Fibroblast of the aortic adventitia (primary cell): ENCODE data around the gene SHOC1. TPM values are rescaled to one million over a fixed set of nuclear protein-coding genes. Genes with fewer than 3 reads are reported as not detected.
"Not testable (repeated sequence)": the region's sequence is repeated elsewhere in the genome, so short reads cannot be mapped to it uniquely, and the experiment has no call there.

Source experiments
- DNase-seq: peaks from one replicate; pipeline ENCODE4 v3.0.0-alpha.2; 2010; ENCODE audit warnings: low read depth
- H3K4me3 ChIP-seq: 2 replicates; pipeline ENCODE4 v1.5.1; 2011; ENCODE audit warnings: low read depth, mild to moderate bottlenecking, control low read depth, low read length, moderate library complexity
- total RNA-seq: library from RNA; depleted of rRNA; stranded (reverse); fragments of >200 nt; gene quantifications from 2 replicates; pipeline ENCODE4 v1.2.3, GENCODE V29; 2012; ENCODE audit warnings: low replicate concordance
- TF ChIP-seq, protein P1 (sequence below): IDR thresholded peaks from 2 replicates; pipeline ENCODE4 v1.5.1; 2011; ENCODE audit warnings: mild to moderate bottlenecking, low read length, control low read depth, inconsistent platforms; ENCODE audit not compliant: insufficient read depth

The SHOC1 gene
- total RNA-seq, 1 donor, result 0.09 TPM

DNA sequence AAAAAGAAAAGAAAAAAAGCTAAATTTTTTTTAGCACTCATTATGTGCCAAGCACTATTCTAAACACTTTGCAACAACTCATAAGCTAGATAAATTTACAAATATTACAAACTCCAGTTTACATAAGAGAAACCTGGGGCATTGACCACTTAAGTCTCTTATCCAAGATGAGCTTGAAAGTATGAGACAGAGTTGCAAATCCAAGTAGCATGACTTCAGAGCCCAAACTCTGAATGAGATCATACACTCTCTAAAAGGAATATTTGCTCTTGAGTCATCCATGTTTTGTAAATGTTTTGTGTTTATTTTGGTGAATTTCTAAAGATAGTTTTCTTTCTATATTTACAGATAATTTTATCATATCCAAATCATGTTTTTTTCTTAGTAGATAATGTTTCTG lies 4.0 kb upstream of the SHOC1 start:
- H3K4me3 ChIP-seq, result no peak overlapping the region
- TF ChIP-seq, protein P1, sequence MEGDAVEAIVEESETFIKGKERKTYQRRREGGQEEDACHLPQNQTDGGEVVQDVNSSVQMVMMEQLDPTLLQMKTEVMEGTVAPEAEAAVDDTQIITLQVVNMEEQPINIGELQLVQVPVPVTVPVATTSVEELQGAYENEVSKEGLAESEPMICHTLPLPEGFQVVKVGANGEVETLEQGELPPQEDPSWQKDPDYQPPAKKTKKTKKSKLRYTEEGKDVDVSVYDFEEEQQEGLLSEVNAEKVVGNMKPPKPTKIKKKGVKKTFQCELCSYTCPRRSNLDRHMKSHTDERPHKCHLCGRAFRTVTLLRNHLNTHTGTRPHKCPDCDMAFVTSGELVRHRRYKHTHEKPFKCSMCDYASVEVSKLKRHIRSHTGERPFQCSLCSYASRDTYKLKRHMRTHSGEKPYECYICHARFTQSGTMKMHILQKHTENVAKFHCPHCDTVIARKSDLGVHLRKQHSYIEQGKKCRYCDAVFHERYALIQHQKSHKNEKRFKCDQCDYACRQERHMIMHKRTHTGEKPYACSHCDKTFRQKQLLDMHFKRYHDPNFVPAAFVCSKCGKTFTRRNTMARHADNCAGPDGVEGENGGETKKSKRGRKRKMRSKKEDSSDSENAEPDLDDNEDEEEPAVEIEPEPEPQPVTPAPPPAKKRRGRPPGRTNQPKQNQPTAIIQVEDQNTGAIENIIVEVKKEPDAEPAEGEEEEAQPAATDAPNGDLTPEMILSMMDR, result no peak
- DNase-seq, result peak; percentile 34

DNA sequence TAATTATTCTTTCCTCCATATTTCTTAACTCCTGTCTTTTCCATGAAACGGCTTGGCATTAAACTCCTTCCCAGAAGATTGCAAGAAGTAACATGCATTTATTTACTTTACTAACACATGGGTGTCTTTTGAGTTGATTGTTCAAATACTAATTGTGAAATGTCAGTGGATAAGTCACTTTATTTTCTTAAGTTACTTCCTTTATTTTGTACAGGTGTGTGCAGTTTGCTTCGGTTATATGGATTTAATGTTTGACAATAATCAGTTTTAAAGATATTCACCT lies 761 bp upstream of the SHOC1 start:
- no peak for DNase-seq
- H3K4me3 ChIP-seq, result no peak overlapping the region
- TF ChIP-seq, protein P1, result no peak

DNA sequence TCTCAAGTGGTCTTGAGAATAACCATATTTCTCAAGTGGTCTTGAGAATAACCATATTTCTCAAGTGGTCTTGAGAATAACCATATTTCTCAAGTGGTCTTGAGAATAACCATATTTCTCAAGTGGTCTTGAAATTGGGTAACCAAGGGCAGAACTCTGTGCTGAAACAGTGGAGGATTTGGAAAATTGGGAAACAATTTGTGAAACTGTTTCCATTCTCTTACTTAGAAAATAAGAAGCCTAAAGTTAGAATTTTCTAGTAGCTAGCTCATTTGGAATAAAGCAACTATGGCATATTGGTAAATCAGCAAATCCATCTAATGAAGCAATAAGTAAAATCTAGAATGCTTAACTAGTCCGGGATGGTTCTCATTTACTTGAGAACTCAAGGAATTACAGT lies 2.9 kb downstream of the SHOC1 start:
- not testable (repeated sequence) for DNase-seq, H3K4me3 ChIP-seq

DNA sequence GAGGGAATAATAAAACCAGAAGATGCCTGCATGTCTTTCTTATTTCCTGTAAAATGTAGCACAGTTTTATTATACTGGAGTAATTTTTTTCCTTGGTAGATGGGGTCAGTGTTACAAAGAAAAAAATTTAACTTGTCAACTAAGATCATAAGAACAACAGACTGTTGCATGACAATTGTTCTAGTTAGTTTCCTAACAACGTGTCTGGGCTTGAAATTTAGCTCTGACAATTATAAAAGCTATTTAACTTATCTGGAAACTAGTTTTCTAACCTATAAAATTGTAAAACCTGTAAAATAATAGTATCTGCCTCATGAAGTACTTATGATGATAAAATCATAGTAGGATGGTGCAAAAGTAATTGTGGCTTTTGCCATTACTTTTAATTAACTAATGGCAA lies 4.9 kb downstream of the SHOC1 start:
- H3K4me3 ChIP-seq, result no peak overlapping the region
- TF ChIP-seq, protein P1, result no peak
- no peak for DNase-seq

DNA sequence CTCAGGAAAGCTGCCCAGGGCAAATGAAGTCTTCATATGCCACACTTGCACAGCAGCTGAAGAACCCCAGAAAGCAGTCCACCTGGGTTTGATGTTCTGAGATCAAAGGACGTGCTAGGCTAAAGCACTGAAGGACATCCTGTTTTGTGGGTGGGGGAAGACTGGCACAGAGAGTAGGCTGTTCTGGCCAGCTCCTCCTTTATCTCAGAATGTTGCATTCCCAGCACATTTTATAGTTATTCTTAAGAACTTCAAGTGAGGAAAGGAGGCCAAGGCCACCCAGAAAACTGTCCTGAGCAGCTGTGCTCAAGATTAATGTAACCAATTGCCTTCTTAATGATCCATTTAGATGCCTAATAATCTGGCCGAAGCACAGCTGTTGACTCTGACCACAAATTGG lies 10.9 kb downstream of the SHOC1 start:
- DNase-seq, result no peak
- no peak overlapping the region for H3K4me3 ChIP-seq
- TF ChIP-seq, protein P1, result no peak

DNA sequence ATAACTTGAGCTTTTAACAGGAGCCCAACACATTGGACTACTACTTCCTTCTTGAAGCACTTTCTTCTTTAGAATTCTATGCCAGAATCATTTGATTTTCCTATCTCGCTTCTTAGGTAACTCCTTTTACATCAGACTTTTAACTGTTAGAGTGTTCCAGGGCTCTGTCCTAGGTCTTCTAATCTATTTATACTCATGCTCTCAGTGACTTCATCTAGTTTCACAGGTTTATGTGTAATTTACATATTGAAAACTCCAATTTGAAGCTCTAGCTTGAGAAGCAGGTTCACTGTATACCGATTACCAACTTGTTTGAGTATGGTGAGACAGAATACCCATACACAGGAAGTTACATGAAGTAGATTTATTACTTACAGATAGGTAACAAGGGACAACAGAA lies 11.3 kb downstream of the SHOC1 start:
- DNase-seq, result no peak

DNA sequence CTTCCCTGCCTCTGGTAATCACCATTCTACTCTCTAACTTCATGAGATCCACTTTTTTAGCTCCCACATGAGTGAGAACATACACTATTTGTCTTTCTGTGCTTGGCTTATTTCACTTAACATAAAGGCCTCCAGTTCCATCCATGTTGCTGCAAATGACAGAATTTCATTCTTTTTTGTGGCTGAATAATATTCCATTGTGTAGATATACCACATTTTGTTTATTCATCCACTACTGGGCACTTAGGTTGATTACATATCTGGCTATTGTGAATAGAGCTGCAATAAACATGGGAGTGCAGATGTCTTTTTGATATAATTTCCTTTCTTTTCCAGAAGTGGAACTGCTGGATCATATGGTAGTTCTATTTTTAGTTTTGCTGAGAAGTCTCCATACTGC lies 28.7 kb downstream of the SHOC1 start:
- no peak for DNase-seq
- TF ChIP-seq, protein P1, result no peak
- no peak overlapping the region for H3K4me3 ChIP-seq

More for the DNA sequence above, 11.3 kb downstream of the SHOC1 start:
- TF ChIP-seq, protein P1, result no peak
- H3K4me3 ChIP-seq, result no peak overlapping the region

DNA sequence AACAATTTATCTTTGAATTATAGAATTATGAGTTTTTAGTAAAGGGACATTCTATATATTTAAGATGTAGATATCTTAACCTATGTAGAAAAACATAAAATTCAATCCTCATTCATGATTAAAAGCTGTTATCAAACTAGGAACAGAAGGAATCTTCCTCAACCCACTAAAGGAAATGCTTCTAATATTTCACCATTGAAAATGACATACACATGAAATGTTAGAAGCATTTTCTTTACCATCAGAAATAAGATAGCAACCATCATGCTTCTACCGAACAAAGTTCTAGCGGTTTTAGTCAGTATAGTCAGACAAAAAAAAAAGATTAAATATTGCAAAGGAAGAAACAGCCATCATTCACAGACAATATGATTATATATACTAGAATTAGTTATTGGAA lies 32.2 kb downstream of the SHOC1 start:
- no peak overlapping the region for H3K4me3 ChIP-seq
- DNase-seq, result no peak
- TF ChIP-seq, protein P1, result no peak
